HL-60 (cell line): ENCODE measurements around the gene WASF1.
A peak's percentile ranks its signal among the peaks of the same experiment; 100 is the strongest.

ENCODE experiments used
- DNase-seq, 2 experiments: peaks; one replicate each; pipeline ENCODE4 v3.0.0-alpha.2; 2010 to 2020; ENCODE audit warnings: low read depth in 1 of 2, low spot score in 1 of 2
- H3K27ac ChIP-seq: fragments of 250-450 bp; sonication (Bioruptor Pico); replicated peaks from 2 replicates; pipeline ENCODE4 v1.5.1; 2020; ENCODE audit warnings: mild to moderate bottlenecking, moderate library complexity
- H3K27me3 ChIP-seq: fragments of 250-450 bp; sonication (Bioruptor Pico); 2 replicates; pipeline ENCODE4 v1.5.1; 2021; ENCODE audit warnings: mild to moderate bottlenecking, moderate library complexity; ENCODE audit not compliant: insufficient read depth, poor library complexity, severe bottlenecking
- H3K4me3 ChIP-seq: replicated peaks from 2 replicates; pipeline ENCODE4 v1.5.1; 2011; ENCODE audit warnings: mild to moderate bottlenecking, control low read depth, low read length; ENCODE audit not compliant: insufficient read depth
- GABPA ChIP-seq: IDR thresholded peaks from 2 replicates; pipeline ENCODE4 v1.6.1; 2012; ENCODE audit warnings: low read depth
- POLR2AphosphoS5 ChIP-seq: IDR thresholded peaks from 2 replicates; pipeline ENCODE4 v1.6.1; 2012; ENCODE audit warnings: low read depth
- SPI1 ChIP-seq: IDR thresholded peaks from 2 replicates; pipeline ENCODE4 v1.6.1; 2012; ENCODE audit warnings: low read depth, mild to moderate bottlenecking, borderline replicate concordance
- TF ChIP-seq, protein P1 (sequence below): IDR thresholded peaks from 2 replicates; pipeline ENCODE4 v1.6.1; 2012; ENCODE audit warnings: low read depth; ENCODE audit not compliant: insufficient replicate concordance
- TF ChIP-seq, protein P2 (sequence below): IDR thresholded peaks from one replicate; pipeline ENCODE4 v1.5.1; 2011; ENCODE audit warnings: low read length, control low read depth, inconsistent platforms; ENCODE audit not compliant: insufficient read depth

Gene WASF1

DNA sequence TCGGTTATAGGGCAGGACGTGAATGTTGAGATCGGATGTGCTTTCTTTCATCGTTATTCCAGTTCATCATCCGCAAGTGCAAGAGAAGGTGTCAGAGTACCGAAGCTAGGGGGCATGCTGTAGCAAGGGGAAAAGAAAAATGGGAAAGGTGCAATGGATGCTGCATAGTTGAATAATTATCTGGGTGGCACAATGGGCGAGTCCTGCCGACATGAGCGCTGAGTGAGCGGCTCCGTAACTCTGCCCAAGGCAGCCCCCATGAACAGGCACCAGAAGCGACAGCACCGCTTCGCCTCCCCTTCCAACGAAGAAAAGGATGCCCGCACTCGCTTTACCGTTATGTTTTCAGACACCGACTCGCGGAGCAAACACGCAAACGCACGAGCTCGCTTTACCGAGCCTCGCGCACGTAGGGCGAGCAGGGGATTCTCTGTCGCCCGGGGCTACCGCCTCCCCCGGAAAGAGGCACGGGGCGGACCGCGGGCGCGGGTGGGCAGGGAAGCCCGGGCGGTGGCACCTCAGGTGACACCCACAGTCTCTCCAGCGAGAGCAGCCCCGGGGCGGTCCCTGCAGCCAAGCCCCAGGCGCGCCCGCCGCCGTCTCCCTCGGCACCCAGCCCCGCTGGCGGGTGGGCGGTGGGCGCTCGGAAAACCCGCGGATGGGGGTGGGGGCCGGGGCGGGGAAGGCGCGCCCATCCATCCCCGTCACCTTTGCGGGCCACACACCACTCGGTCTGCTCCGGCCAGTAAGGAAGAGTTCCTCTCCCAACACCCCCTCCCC is 654 bp downstream of the WASF1 start:
- Histone ChIP-seq H3K27ac (no peak overlapping the region), H3K4me3 (peak overlapping the region; percentile 74), H3K27me3 (no peaks in the 10 kb centered on the region)
- DNase-seq = peak; percentile 22 to 39
- TF ChIP-seq SPI1 (no peak), GABPA (no peak), POLR2AphosphoS5 (no peak)
- TF ChIP-seq, protein P1, sequence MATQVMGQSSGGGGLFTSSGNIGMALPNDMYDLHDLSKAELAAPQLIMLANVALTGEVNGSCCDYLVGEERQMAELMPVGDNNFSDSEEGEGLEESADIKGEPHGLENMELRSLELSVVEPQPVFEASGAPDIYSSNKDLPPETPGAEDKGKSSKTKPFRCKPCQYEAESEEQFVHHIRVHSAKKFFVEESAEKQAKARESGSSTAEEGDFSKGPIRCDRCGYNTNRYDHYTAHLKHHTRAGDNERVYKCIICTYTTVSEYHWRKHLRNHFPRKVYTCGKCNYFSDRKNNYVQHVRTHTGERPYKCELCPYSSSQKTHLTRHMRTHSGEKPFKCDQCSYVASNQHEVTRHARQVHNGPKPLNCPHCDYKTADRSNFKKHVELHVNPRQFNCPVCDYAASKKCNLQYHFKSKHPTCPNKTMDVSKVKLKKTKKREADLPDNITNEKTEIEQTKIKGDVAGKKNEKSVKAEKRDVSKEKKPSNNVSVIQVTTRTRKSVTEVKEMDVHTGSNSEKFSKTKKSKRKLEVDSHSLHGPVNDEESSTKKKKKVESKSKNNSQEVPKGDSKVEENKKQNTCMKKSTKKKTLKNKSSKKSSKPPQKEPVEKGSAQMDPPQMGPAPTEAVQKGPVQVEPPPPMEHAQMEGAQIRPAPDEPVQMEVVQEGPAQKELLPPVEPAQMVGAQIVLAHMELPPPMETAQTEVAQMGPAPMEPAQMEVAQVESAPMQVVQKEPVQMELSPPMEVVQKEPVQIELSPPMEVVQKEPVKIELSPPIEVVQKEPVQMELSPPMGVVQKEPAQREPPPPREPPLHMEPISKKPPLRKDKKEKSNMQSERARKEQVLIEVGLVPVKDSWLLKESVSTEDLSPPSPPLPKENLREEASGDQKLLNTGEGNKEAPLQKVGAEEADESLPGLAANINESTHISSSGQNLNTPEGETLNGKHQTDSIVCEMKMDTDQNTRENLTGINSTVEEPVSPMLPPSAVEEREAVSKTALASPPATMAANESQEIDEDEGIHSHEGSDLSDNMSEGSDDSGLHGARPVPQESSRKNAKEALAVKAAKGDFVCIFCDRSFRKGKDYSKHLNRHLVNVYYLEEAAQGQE = no peak
- TF ChIP-seq, protein P2, sequence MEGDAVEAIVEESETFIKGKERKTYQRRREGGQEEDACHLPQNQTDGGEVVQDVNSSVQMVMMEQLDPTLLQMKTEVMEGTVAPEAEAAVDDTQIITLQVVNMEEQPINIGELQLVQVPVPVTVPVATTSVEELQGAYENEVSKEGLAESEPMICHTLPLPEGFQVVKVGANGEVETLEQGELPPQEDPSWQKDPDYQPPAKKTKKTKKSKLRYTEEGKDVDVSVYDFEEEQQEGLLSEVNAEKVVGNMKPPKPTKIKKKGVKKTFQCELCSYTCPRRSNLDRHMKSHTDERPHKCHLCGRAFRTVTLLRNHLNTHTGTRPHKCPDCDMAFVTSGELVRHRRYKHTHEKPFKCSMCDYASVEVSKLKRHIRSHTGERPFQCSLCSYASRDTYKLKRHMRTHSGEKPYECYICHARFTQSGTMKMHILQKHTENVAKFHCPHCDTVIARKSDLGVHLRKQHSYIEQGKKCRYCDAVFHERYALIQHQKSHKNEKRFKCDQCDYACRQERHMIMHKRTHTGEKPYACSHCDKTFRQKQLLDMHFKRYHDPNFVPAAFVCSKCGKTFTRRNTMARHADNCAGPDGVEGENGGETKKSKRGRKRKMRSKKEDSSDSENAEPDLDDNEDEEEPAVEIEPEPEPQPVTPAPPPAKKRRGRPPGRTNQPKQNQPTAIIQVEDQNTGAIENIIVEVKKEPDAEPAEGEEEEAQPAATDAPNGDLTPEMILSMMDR = peak; percentile 19

DNA sequence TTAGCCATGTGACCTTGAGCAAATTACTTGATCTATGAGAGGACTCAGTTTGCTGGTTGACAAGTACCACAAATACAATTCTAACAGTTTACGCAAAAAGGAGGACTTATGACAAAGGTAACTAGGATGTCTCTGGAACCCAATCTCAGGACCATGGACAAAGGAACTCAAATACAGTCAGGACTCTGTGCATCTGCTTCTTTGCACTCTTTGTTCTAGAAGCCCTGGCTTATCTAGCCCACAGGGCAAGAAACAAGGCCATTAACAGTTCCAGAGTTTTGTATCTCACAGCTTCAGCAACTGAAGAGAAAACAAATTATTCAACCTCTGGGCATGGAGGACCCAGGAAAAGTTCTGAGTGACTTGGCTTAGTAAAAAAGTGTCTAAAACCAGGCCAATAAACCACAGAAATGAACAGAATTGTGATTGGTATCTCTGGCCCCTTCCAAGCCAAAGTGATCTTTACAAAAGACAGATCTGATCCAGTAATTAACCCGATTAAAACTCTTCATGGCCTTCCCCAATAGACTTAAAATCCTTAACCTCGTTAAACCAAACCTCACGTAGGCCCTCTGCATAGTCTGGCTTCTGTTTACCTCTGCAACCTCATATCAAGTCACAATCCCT is 5.9 kb downstream of the WASF1 start:
- H3K4me3 ChIP-seq = no peak overlapping the region
- peaks cover 9% of the 10 kb centered on the region for H3K27me3 ChIP-seq
- TF ChIP-seq POLR2AphosphoS5 (no peak), SPI1 (no peak), GABPA (no peak)
- TF ChIP-seq, protein P2 = no peak
- TF ChIP-seq, protein P1 = peak; percentile 88
- DNase-seq = no peak
- no peak overlapping the region for H3K27ac ChIP-seq

DNA sequence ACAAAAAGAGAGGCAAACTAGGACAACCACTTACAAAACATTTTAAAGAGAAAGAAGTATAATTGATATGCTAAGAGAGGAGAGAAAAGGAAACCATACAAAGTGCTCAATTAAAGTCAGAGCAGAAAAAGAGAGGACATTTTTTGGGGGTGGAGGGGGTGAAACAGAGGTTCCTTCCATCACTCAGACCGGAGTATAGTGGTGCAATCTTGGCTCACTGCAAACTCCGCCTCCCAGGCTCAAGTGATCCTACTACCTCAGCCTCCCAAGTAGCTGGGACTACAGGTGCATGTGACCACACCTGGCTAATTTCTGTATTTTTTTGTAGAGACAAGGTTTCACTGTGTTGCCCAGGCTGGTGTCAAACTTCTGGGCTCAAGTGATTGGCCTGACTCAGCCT is 9.4 kb downstream of the WASF1 start:
- Histone ChIP-seq H3K27ac (no peak overlapping the region), H3K27me3 (peaks cover 9% of the 10 kb centered on the region), H3K4me3 (no peak overlapping the region)
- no peak for DNase-seq
- no peak for TF ChIP-seq POLR2AphosphoS5
- TF ChIP-seq, protein P1 = no peak
- no peak for TF ChIP-seq SPI1
- TF ChIP-seq, protein P2 = no peak
- TF ChIP-seq GABPA = no peak
